Progenitor cell of endocrine pancreas (in vitro differentiated cells): ENCODE results near the gene EVA1A. TPM values are rescaled to one million over a fixed set of nuclear protein-coding genes. Genes with fewer than 3 reads are reported as not detected.

Experiments used
- DNase-seq: peaks from one replicate; pipeline ENCODE4 v3.0.0; 2021; ENCODE audit warnings: low spot score; ENCODE audit not compliant: unreplicated experiment
- H3K27ac Mint-ChIP-seq: 2 replicates; pipeline ENCODE4 v1.8.0; 2021; ENCODE audit warnings: mild to moderate bottlenecking, moderate library complexity, mixed read lengths
- H3K27me3 Mint-ChIP-seq: 2 replicates; pipeline ENCODE4 v1.8.0; 2021; ENCODE audit warnings: mixed read lengths
- H3K36me3 Mint-ChIP-seq: 2 replicates; pipeline ENCODE4 v1.8.0; 2022; ENCODE audit warnings: mixed read lengths; ENCODE audit not compliant: insufficient read depth
- H3K4me1 Mint-ChIP-seq: 2 replicates; pipeline ENCODE4 v1.8.0; 2021; ENCODE audit warnings: low read depth, mixed read lengths
- H3K4me3 Mint-ChIP-seq: 2 replicates; pipeline ENCODE4 v1.8.0; 2021; ENCODE audit warnings: low read depth, mild to moderate bottlenecking, moderate library complexity, mixed read lengths
- H3K9me3 Mint-ChIP-seq: 2 replicates; pipeline ENCODE4 v1.8.0; 2021; ENCODE audit warnings: low read depth, mixed read lengths
- total RNA-seq: library from RNA; stranded (reverse); gene quantifications from 2 replicates; pipeline ENCODE4 v1.2.1, GENCODE V29; 2021
- TF ChIP-seq, protein P1 (sequence below): fragments of 200-600 bp; sonication (generic); IDR thresholded peaks from one replicate; pipeline ENCODE4 v1.5.0; 2021; ENCODE audit warnings: antibody characterized with exemption, mild to moderate bottlenecking; ENCODE audit not compliant: unreplicated experiment

Gene EVA1A
- total RNA-seq, 1 donor from 2014 or later, result 10.9 TPM

GRCh38 chr2:75450068-75450467 is 110.7 kb downstream of the EVA1A start:
- peaks cover 10% of the 10 kb centered on the region for H3K9me3 Mint-ChIP-seq
- peaks cover 4% of the 10 kb centered on the region for H3K36me3 Mint-ChIP-seq
- no peaks in the 10 kb centered on the region for H3K27me3 Mint-ChIP-seq
- TF ChIP-seq, protein P1, sequence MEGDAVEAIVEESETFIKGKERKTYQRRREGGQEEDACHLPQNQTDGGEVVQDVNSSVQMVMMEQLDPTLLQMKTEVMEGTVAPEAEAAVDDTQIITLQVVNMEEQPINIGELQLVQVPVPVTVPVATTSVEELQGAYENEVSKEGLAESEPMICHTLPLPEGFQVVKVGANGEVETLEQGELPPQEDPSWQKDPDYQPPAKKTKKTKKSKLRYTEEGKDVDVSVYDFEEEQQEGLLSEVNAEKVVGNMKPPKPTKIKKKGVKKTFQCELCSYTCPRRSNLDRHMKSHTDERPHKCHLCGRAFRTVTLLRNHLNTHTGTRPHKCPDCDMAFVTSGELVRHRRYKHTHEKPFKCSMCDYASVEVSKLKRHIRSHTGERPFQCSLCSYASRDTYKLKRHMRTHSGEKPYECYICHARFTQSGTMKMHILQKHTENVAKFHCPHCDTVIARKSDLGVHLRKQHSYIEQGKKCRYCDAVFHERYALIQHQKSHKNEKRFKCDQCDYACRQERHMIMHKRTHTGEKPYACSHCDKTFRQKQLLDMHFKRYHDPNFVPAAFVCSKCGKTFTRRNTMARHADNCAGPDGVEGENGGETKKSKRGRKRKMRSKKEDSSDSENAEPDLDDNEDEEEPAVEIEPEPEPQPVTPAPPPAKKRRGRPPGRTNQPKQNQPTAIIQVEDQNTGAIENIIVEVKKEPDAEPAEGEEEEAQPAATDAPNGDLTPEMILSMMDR, result no peak
- no peak overlapping the region for H3K4me3 Mint-ChIP-seq
- no peak for DNase-seq
- no peak overlapping the region for H3K27ac Mint-ChIP-seq
- peaks cover 3% of the 10 kb centered on the region for H3K4me1 Mint-ChIP-seq

DNA sequence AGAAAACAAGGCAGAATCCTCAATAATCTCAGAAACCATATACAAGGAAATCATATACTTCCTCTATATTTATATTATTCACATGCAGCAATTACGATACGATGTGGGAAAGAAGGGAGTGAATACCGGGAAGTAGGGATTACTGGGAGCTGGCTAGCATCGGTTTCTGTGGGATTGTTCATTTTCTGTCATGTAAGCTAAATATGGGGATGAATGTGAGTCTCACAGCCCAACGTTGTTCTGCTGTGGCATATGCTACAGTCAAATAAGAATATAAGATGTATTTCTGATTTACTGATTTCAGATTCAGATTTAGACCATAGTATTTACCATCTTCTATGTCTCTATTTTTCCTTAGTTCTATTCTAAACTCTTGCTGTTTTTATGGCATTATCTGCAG is 113.6 kb downstream of the EVA1A start:
- no peak overlapping the region for H3K4me3 Mint-ChIP-seq
- H3K36me3 Mint-ChIP-seq, result peaks cover 4% of the 10 kb centered on the region
- H3K27me3 Mint-ChIP-seq, result no peaks in the 10 kb centered on the region
- TF ChIP-seq, protein P1, result no peak
- DNase-seq, result no peak
- H3K4me1 Mint-ChIP-seq, result no peaks in the 10 kb centered on the region
- H3K9me3 Mint-ChIP-seq, result peaks cover 10% of the 10 kb centered on the region
- H3K27ac Mint-ChIP-seq, result no peak overlapping the region

Other genes starting within 250 kb of the EVA1A start
- gene MRPL19, start 85.8 kb upstream of the EVA1A start, total RNA-seq, result 68.1 and 73.1 TPM in 2 replicates
- gene GCFC2, start 150.0 kb upstream of the EVA1A start, total RNA-seq, result 27.8 and 34.9 TPM in 2 replicates